ENCODE measurements around the gene DPM2. TPM values are rescaled to one million over a fixed set of nuclear protein-coding genes. Genes with fewer than 3 reads are reported as not detected.

Gene DPM2
- total RNA-seq (2014; rRNA removed; shearing (Covaris generic)) = 31.4 and 34.9 TPM in 2 replicates
- polyA plus RNA-seq (2015; cell fraction: cytosol; rRNA removed) = 58.5 and 60.3 TPM in 2 replicates
- 38.5 and 69.3 TPM in 2 replicates for polyA plus RNA-seq (2015; cell fraction: nucleus; rRNA removed)

GRCh38 chr9:127937388-127938297, at the start of gene DPM2:
DPM2 (minus strand) TSS chr9:127937854; CDS start chr9:127937820, 34 bp downstream.
- DNase-seq (ENCODE audit: low read depth, low spot score) = peak; percentile 88
- in situ Hi-C loops (cut with HindIII; ENCODE audit: low pct_unique_long_range_greater_than_20kb, low sequenced_read_pairs) = no loop called here

GRCh38 chr9:127987103-127987614, 49.5 kb upstream of the DPM2 start:
- in situ Hi-C loops (cut with HindIII; ENCODE audit: low pct_unique_long_range_greater_than_20kb, low sequenced_read_pairs) = no loop called here
- DNase-seq (ENCODE audit: low read depth, low spot score) = peak; percentile 81

GRCh38 chr9:127985011-127985410, 47.4 kb upstream of the DPM2 start:
- no peak for DNase-seq (ENCODE audit: low read depth, low spot score)
- in situ Hi-C loops (cut with HindIII; ENCODE audit: low pct_unique_long_range_greater_than_20kb, low sequenced_read_pairs) = no loop called here

GRCh38 chr9:127983847-127984289, 46.2 kb upstream of the DPM2 start:
- DNase-seq (ENCODE audit: low read depth, low spot score) = no peak
- in situ Hi-C loops (cut with HindIII; ENCODE audit: low pct_unique_long_range_greater_than_20kb, low sequenced_read_pairs) = no loop called here

GRCh38 chr9:127982912-127983311, 45.3 kb upstream of the DPM2 start:
- no peak for DNase-seq (ENCODE audit: low read depth, low spot score)
- in situ Hi-C loops (cut with HindIII; ENCODE audit: low pct_unique_long_range_greater_than_20kb, low sequenced_read_pairs) = no loop called here

GRCh38 chr9:127981559-127982121, 44.0 kb upstream of the DPM2 start:
- DNase-seq (ENCODE audit: low read depth, low spot score) = no peak
- in situ Hi-C loops (cut with HindIII; ENCODE audit: low pct_unique_long_range_greater_than_20kb, low sequenced_read_pairs) = no loop called here

- peak; percentile 90 for DNase-seq (ENCODE audit: low read depth, low spot score)
- in situ Hi-C loops (cut with HindIII; ENCODE audit: low pct_unique_long_range_greater_than_20kb, low sequenced_read_pairs) = no loop called here
These were observed 43.3 kb upstream of the DPM2 start, which contains the start of gene EEIG1 for GRCh38 chr9:127980706-127981558. EEIG1 (minus strand) TSS chr9:127980989; CDS start chr9:127980137, 852 bp downstream.

GRCh38 chr9:127980060-127980705, 42.5 kb upstream of the DPM2 start:
- in situ Hi-C loops (cut with HindIII; ENCODE audit: low pct_unique_long_range_greater_than_20kb, low sequenced_read_pairs) = no loop called here
- DNase-seq (ENCODE audit: low read depth, low spot score) = peak; percentile 23

GRCh38 chr9:127979333-127980059, 41.8 kb upstream of the DPM2 start:
- DNase-seq (ENCODE audit: low read depth, low spot score) = peak; percentile 17

GRCh38 chr9:127979015-127979332, 41.3 kb upstream of the DPM2 start:
- DNase-seq (ENCODE audit: low read depth, low spot score) = no peak
- in situ Hi-C loops (cut with HindIII; ENCODE audit: low pct_unique_long_range_greater_than_20kb, low sequenced_read_pairs) = no loop called here

More at GRCh38 chr9:127979333-127980059, 41.8 kb upstream of the DPM2 start:
- in situ Hi-C loops (cut with HindIII; ENCODE audit: low pct_unique_long_range_greater_than_20kb, low sequenced_read_pairs) = no loop called here

GRCh38 chr9:127977884-127978647, 40.4 kb upstream of the DPM2 start:
- in situ Hi-C loops (cut with HindIII; ENCODE audit: low pct_unique_long_range_greater_than_20kb, low sequenced_read_pairs) = no loop called here
- peak; percentile 43 for DNase-seq (ENCODE audit: low read depth, low spot score)

- in situ Hi-C loops (cut with HindIII; ENCODE audit: low pct_unique_long_range_greater_than_20kb, low sequenced_read_pairs) = no loop called here
- no peak for DNase-seq (ENCODE audit: low read depth, low spot score)
These were observed 39.6 kb upstream of the DPM2 start for GRCh38 chr9:127977009-127977883.

GRCh38 chr9:127976498-127976897, 38.8 kb upstream of the DPM2 start:
- in situ Hi-C loops (cut with HindIII; ENCODE audit: low pct_unique_long_range_greater_than_20kb, low sequenced_read_pairs) = no loop called here
- no peak for DNase-seq (ENCODE audit: low read depth, low spot score)

- no peak for DNase-seq (ENCODE audit: low read depth, low spot score)
- in situ Hi-C loops (cut with HindIII; ENCODE audit: low pct_unique_long_range_greater_than_20kb, low sequenced_read_pairs) = no loop called here
These were observed 38.0 kb upstream of the DPM2 start for GRCh38 chr9:127975376-127976315.

Data from SK-MEL-5 (cell line).